ENCODE data around the gene PLA2G4D.

PLA2G4D gene

DNA sequence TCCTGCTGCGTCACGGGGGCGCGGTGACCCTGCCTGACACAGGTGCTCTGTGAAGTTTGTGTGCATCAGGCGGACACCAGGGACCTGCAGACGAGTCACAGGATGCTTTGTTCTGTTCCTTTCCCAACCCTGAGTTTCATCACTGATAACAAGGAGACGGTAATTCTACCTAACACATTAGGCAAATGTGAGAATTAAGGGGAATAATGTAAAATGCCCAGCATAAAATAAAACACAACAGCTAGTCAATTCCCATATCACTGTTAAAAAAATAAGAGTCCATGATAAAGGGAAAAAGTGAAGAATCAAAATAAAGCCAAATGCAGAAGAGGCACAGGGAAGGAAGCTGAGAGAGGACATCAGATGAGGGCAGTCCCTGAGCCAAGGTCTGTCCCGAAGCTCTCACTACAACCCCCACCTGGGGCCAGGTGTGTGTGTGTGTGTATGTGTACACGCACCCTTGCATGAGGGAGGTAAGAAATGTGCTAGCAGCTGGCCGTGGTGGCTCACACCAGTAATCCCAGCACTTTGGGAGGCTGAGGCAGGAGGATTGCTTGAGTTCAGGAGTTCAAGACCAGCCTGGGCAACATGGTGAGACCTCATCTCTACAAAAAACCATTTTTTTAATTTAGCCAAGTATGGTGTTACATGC is 27.5 kb downstream of the PLA2G4D start:
- H3K4me2 ChIP-seq (ENCODE audit: low read length): no peak overlapping the region
- no peaks in the 10 kb centered on the region for H3K36me3 ChIP-seq (ENCODE audit: control insufficient read depth, low read length)
- no peaks in the 10 kb centered on the region for H3K9me2 ChIP-seq (replicated peaks; ENCODE audit: control insufficient read depth, low read length)
- peaks cover 3% of the 10 kb centered on the region; the same call in 1 of the 2 replicates for H3K27me3 ChIP-seq (ENCODE audit: control insufficient read depth, low read length)
- no peaks in the 10 kb centered on the region for H3F3A ChIP-seq (ENCODE audit: control insufficient read depth, insufficient read depth)
- no peaks in the 10 kb centered on the region for H3K9me3 ChIP-seq (ENCODE audit: control insufficient read depth, insufficient read depth, low read length)
- peaks cover 7% of the 10 kb centered on the region for H3K4me1 ChIP-seq (ENCODE audit: control insufficient read depth, low read length)
- no peak overlapping the region for H3K27ac ChIP-seq (ENCODE audit: low read depth, low read length)
- no peaks in the 10 kb centered on the region for H3K79me2 ChIP-seq (ENCODE audit: control insufficient read depth, low read length)
- H4K20me1 ChIP-seq (ENCODE audit: control insufficient read depth, insufficient read depth, low read depth, low read length): no peaks in the 10 kb centered on the region
- TF ChIP-seq, protein P1, sequence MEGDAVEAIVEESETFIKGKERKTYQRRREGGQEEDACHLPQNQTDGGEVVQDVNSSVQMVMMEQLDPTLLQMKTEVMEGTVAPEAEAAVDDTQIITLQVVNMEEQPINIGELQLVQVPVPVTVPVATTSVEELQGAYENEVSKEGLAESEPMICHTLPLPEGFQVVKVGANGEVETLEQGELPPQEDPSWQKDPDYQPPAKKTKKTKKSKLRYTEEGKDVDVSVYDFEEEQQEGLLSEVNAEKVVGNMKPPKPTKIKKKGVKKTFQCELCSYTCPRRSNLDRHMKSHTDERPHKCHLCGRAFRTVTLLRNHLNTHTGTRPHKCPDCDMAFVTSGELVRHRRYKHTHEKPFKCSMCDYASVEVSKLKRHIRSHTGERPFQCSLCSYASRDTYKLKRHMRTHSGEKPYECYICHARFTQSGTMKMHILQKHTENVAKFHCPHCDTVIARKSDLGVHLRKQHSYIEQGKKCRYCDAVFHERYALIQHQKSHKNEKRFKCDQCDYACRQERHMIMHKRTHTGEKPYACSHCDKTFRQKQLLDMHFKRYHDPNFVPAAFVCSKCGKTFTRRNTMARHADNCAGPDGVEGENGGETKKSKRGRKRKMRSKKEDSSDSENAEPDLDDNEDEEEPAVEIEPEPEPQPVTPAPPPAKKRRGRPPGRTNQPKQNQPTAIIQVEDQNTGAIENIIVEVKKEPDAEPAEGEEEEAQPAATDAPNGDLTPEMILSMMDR (IDR thresholded peaks at IDR 0.05; ENCODE audit: low read depth, low read length, poor library complexity, severe bottlenecking): no peak
- no peak for TF ChIP-seq EZH2phosphoT487 (IDR thresholded peaks at IDR 0.05; ENCODE audit: borderline replicate concordance, low read length)
- H3K4me3 ChIP-seq (ENCODE audit: low read length): no peak overlapping the region

DNA sequence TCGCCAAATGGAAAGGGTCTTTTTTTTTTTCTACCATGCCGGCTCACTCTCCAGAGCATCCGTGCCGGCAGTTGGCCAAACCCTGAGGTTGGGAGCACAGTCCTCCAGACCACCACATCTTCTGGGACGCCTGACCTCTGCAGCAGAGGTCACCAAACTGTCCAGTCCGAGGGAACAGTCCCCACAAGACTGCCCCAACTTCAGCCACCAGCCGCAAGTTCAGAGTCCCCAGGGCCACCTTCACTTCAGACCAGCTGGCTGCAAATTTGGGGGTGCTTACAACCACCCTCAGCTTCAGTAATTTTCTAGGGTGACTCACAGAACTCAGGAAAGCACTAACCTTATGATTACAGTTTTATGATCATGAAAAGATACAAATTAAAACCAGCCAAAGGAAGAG is 28.9 kb downstream of the PLA2G4D start:
- Histone ChIP-seq H3K4me1 (ENCODE audit: control insufficient read depth, low read length) (peaks cover 7% of the 10 kb centered on the region), H3K36me3 (ENCODE audit: control insufficient read depth, low read length) (no peaks in the 10 kb centered on the region), H3K9me2 (replicated peaks; ENCODE audit: control insufficient read depth, low read length) (no peaks in the 10 kb centered on the region), H3K9me3 (ENCODE audit: control insufficient read depth, insufficient read depth, low read length) (no peaks in the 10 kb centered on the region), H3K27me3 (ENCODE audit: control insufficient read depth, low read length) (peaks cover 3% of the 10 kb centered on the region; the same call in 1 of the 2 replicates), H3F3A (ENCODE audit: control insufficient read depth, insufficient read depth) (no peaks in the 10 kb centered on the region), H3K4me3 (ENCODE audit: low read length) (no peak overlapping the region), H3K4me2 (ENCODE audit: low read length) (no peak overlapping the region), H4K20me1 (ENCODE audit: control insufficient read depth, insufficient read depth, low read depth, low read length) (no peaks in the 10 kb centered on the region), H3K79me2 (ENCODE audit: control insufficient read depth, low read length) (no peaks in the 10 kb centered on the region), H3K27ac (ENCODE audit: low read depth, low read length) (no peak overlapping the region)
- TF ChIP-seq, protein P1 (IDR thresholded peaks at IDR 0.05; ENCODE audit: low read depth, low read length, poor library complexity, severe bottlenecking): no peak
- TF ChIP-seq EZH2phosphoT487 (IDR thresholded peaks at IDR 0.05; ENCODE audit: borderline replicate concordance, low read length): no peak

- H3K27ac ChIP-seq (ENCODE audit: low read depth, low read length): no peak overlapping the region
- H3K4me3 ChIP-seq (ENCODE audit: low read length): no peak overlapping the region
- H3K4me2 ChIP-seq (ENCODE audit: low read length): no peak overlapping the region
- H3F3A ChIP-seq (ENCODE audit: control insufficient read depth, insufficient read depth): no peaks in the 10 kb centered on the region
- H3K79me2 ChIP-seq (ENCODE audit: control insufficient read depth, low read length): no peaks in the 10 kb centered on the region
- no peaks in the 10 kb centered on the region for H3K9me3 ChIP-seq (ENCODE audit: control insufficient read depth, insufficient read depth, low read length)
- H4K20me1 ChIP-seq (ENCODE audit: control insufficient read depth, insufficient read depth, low read depth, low read length): no peaks in the 10 kb centered on the region
- peaks cover 3% of the 10 kb centered on the region; the same call in 1 of the 2 replicates for H3K27me3 ChIP-seq (ENCODE audit: control insufficient read depth, low read length)
- no peaks in the 10 kb centered on the region for H3K36me3 ChIP-seq (ENCODE audit: control insufficient read depth, low read length)
- peaks cover 7% of the 10 kb centered on the region for H3K4me1 ChIP-seq (ENCODE audit: control insufficient read depth, low read length)
- no peaks in the 10 kb centered on the region for H3K9me2 ChIP-seq (replicated peaks; ENCODE audit: control insufficient read depth, low read length)
- no peak for TF ChIP-seq EZH2phosphoT487 (IDR thresholded peaks at IDR 0.05; ENCODE audit: borderline replicate concordance, low read length)
- TF ChIP-seq, protein P1 (IDR thresholded peaks at IDR 0.05; ENCODE audit: low read depth, low read length, poor library complexity, severe bottlenecking): no peak
These were observed 29.3 kb downstream of the PLA2G4D start for GRCh38 chr15:42065033-42065432.
